SKM-1 treated with dmso at 0.1 percent for 144 hours (cell line): ENCODE measurements around the gene SLC23A2.
A peak's percentile ranks its signal among the peaks of the same experiment; 100 is the strongest.
"Not testable (repeated sequence)": the region's sequence is repeated elsewhere in the genome, so short reads cannot be mapped to it uniquely, and the experiment has no call there.

Experiments
- DNase-seq: peaks from one replicate; lab custom pipeline; 2025; ENCODE audit not compliant: unreplicated experiment; lab: John Stamatoyannopoulos, UW

The SLC23A2 gene

DNA sequence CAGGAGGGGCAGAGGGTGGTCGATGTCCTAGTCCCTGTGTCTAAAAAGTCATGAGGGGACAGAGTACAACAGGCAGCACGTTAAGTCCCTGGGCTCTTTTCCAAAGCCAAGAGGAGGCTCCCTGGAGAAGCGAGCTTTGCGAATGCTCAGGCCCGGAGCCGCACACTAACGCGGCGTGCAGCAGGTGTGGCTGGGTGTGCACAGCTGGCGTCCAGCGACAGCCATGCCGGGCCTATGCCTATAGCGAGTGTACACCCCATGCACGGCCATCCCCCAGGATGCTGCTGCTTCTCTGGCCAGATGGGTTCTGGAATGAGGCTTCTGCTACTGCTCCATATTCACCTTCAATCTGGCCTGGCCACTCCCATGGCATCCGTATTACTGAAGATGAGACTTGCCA is 148.3 kb downstream of the SLC23A2 start:
- DNase-seq, result no peak

DNA sequence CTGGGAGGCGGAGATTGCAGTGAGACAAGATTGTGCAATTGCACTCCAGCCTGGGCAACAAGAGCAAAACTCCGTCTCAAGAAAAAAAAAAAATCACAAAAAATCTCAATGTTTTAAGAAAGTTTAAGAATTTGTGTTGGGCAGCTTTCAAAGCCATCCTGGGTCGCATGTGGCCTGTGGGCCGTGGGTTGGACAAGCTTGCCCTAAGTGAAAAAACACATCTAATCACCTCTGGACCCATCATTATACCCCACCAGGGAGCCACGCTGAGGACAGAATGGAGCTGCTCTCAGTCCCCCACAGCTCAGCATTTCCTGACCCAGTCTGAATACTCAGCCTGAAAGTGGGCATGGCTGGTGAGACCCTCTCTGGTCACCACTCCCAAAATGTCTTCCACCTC is 150.3 kb downstream of the SLC23A2 start:
- DNase-seq, result no peak

DNA sequence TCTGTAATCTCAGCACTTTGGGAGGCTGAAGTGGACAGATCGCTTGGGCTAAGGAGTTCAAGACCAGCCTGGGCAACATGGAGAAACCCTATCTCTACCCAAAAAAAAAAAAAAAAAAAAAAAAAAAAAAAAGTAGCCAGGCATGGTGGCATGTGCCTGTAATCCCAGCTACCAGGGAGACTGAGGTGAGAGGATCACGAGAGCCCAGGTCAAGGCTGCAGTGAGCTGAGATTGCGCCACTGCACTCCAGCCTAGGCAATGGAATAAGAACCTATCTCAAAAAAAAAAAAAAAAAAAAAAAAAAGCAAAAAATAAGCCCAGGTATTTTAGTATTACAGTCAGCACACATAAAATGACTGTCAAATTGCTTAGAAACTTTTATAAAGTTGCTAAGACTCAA is 152.5 kb downstream of the SLC23A2 start:
- not testable (repeated sequence) for DNase-seq

DNA sequence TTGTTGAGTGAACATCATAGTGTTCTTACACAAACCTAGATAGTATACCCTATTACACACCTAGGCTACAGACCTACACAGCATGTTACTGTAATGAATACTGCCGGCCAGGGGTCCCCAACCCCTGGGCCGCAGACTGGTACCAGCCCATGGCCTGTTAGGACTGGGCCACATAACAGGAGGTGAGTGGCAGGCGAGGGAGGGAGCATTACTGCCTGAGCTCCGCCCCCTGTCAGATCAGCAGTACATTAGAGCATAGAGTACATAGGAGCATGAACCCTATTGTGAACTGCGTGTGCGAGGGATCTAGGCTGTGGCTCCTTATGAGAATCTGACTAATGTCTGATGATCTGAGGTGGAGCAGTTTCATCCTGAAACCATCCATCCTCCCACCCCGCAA is 153.3 kb downstream of the SLC23A2 start:
- DNase-seq, result no peak

DNA sequence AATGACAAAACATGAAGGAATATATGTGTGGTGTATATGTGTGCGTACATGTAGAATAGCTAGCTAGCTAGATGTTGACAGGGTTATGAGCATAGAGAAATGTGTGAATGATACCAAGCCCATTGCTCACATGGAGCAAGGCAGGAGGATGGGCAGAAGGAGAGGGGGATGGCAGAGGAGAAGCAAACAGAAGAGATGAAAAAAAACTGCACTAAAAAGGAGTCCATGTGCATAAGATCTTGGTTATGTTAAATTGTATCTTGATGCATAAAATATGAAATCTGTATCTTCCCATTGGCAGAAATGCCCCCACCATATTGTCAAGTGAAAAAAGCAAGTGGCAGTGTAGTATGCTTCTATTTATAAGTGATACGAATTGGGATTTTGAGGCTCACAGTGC is 154.5 kb downstream of the SLC23A2 start:
- peak; percentile 17 for DNase-seq

DNA sequence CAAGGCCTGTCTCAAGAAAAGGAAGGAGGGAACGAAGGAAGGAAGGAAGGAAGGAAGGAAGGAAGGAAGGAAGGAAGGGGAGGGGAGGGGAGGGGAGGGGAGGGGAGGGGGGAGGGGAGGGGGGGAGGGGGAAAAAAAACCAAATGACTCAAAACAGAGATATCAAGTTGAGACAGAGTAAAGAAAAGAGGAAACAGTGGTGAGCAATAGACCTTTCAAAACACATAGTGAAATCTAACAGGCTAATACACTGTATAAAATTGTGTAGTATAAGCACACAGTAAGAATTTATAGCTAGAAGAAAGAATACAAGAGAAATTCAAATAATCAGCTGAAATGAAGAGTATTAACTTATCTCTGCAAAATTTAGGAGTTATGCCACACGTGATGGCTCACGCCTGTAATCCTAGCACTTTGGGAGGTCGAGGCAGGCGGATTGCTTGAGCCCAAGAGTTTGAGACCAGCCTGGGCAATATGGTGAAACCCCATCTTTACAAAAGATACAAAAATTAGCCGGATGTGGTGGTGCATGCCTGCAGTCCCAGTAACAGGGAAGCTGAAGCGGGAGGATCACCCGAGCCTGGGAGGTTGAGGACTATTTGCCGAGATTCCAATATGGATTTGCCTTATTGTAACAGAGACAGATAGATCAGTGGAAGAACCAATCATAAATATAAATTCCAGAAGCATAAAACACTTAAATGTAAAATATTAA is 156.4 kb downstream of the SLC23A2 start:
- peak; percentile 56 for DNase-seq

DNA sequence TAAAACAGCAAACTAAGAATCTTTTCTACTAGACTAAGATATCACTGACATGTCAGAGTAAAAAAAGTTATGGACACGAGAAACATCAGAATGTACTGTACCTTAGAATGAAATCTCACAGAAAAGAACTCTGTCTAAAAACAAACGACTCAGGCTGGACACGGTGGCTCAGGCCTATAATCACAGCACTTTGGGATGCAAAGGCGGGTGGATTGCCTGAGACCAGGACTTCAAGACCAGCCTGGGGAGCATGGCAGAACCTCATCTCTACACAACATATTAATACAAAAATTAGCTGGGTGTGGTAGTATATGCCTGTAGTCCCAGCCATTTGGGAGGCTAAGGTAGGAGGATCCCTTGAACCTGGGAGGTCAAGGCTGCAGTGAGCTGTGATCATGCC is 157.0 kb downstream of the SLC23A2 start:
- DNase-seq, result no peak

DNA sequence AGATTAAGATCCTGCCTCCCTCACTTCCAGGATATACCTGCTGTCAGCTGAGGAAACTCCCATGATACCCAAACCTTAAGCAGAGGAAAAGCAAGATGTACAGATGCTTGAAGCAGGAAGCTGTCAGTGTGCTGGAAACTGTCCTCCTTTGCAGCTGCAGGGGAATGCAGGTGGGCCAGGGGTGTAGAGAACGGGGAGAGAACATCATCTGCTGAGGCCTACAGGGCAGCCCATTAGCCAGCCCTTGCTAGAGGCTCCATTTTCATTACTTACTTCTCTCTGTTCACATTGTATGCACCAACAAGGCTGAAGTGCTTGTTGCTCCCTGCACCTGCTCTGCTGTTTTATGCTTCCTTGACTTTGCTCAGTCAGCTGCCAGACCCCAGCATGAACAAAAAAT is 160.5 kb downstream of the SLC23A2 start:
- no peak for DNase-seq

DNA sequence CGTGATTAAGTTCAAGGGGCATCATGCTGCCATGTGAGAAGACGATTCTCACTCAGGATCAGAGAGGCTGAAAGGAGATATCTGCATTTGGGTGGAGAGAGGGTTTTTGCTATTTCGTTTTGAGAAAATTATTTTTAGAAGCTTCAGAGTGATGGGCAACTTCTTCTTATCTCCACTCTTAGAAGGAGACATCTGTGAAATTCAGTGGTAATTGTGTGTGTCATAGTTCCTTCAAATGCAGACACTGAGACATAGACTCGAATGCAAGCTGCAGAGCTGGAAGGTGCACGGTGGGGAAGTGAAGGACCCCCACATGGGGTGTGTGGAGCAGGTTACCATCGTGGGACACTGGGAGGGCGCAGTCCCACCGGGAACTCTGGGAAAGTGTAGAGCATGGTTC is 162.8 kb downstream of the SLC23A2 start:
- DNase-seq, result no peak

DNA sequence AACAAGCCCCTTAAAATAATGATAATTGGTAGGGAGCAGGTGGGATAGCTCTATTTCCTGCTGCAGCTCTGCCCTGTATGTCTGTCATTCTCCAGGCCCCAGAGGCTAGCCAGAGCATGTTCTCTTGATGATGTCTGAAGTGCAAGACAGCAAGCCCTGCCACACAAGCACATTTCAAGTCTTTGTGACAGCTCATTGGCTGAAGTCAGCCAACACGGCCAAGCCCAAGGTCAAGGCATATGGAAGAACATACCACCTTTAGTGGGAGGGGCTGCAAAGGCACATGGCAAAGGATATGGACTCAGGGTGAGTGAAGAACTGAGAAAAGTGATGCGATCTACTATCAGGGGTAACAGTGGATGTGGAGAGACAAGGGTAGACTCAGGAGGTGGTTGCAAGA is 163.6 kb downstream of the SLC23A2 start:
- no peak for DNase-seq

DNA sequence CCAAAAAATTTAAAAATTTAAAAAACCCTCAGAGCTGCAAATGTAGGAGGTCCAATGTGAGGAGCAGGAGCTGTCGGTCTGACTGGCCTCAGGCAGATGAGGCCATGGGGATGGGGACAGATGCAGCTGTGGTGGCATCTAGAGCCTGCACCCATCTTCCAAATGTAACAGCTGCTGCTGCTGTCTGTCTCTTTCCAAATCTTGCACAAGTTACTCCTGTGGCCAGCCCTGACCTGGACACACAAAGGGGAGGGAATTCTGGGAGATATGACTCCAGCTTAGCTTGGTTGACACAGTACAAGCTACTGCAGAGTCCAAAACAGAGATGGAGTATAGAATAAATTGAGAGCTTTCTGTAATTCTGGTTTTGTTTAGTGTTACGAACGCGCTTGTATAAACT is 164.4 kb downstream of the SLC23A2 start:
- no peak for DNase-seq

DNA sequence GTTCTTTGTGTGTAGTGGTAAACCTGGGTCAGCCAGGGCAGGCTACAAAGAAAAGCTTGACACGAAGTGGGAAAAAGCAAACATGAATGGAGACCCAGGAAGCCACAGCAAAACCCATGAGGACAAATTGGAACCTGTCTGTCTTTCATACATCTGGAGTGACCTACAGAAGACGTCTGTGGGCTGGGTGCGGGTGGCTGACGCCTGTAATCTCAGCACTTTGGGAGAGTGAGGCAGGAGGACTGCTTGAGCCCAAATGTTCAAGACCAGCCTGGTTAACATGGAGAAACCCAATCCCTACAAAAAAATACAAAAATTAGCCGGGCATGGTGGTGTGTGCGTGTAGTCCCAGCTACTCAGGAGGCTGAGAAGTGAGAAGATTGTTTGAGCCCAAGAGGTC is 164.8 kb downstream of the SLC23A2 start:
- DNase-seq, result no peak

DNA sequence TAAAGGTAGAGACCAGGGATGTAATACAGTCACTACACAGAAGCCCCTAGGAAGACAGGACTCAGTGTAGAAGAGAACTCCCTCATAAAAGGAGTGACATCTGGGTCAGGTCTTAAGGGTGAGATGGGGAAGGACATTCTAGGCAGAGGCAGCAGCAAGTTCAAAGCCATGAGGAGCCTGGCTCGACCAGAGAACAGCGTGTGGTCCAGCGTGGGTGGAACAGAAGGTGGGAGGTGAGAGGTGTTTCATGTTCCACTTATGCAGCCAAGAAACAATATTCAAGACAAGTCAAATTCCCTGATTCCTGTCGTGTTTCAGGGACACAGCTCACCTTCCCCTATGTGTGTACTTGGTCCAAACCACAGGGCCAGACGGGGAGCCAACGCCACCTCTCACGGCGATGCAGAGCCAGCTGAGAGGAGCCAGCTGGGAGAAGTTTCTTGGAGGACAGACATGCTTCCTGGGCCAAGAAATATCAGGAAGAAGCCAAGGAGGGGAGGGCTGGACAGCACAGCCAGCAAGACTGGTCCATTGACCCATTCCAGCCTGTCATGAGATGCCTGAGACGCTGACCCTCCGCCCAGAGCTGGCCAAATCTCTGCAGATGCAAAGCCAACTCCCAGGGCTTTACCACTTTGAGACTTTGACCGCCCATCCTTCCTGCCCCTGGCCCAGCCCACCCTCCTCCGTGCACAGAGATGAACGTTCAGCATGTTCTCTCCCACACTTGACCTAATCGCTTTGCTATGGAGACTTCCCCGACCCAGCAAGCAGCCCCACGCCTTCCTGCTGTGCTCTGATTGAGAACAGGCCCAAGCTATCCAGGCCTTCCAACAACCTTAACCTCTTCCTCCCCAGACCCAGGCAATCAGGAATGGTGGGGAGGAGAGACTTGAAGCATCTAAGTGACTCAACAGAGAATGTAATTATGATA is 165.8 kb downstream of the SLC23A2 start:
- DNase-seq, result no peak

DNA sequence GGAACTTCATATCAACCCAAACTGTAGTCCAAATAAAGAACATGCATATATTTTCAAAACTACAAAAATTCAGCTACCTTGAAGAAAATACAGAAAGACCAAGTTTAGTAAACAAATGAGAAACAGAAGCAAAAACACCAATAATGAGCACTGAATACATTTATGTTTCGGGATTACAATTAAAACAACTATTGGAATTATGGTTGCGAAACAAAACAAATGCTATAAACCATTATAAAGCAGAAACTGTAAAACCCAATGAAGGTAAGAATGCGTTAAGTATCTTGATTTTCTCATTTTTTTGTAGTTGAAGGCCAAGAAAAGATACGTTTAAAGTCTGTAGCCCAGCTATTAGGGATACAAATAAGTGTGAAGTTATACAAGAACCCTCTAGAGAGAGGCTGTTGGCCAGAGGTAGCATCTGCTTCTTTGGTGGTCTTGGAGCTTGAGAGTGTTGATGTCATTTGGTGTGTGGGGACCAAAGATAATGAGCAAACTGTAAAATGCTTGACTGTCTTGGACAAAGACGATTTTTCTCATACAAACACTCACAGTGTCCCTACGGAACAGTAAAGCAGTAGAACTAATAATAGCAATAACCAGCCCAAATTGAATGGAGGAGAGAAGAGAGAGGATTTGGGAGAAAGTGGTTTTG is 168.1 kb downstream of the SLC23A2 start:
- DNase-seq, result no peak

DNA sequence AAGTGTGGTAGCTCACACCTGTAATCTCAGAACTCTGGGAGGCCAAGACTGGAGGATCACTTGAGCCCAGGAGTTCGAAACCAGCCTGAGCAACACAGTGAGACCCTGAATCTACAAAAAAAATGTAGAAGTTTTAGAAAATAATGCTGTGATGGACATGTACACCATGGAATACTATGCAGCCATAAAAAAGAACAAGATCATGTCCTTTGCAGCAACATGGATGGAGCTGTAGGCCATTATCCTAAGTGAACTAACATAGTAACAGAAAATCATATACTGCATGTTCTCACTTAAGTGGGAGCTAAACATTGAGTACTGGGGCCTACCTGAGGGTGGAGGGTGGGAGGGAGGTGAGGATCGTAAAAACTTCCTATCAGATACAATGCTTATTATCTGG is 168.8 kb downstream of the SLC23A2 start:
- DNase-seq, result no peak

DNA sequence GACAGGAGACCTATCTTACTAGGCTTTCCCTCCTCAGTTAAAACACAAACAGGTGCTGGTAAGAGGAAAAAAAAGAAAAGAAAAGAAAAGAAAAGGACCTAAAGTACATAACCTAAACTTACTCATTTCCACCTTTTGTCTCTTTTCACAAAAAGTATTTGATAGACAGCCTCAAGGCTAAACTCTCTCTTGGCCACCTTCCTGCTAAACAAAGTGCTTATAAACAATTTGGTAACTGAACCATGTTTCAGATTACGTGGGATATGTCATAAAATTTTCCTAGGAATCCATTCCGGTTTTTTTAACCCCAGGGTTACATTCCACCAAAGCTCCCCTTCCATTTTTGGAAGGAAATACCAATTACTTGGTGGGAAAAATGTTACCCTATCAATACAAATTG is 170.6 kb downstream of the SLC23A2 start:
- DNase-seq, result no peak

DNA sequence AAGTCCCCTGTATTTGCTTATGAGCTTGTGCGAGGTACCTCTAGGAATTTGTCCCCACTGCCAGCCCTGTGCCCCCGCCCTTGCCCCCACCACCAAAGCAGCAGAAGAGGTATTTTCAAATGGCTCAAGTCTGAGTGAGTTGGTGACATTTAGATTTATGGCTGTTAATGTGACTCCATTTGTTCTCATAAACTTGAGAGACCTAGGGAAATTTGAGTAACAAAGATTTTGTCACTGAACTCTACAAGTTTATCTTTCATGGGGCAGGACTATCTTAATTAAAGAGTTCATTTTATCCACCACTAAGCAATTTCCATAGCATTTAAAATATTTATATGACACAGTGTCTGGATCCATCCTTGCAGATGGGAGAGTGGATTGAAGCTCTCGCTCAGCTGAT is 171.1 kb downstream of the SLC23A2 start:
- DNase-seq, result no peak

DNA sequence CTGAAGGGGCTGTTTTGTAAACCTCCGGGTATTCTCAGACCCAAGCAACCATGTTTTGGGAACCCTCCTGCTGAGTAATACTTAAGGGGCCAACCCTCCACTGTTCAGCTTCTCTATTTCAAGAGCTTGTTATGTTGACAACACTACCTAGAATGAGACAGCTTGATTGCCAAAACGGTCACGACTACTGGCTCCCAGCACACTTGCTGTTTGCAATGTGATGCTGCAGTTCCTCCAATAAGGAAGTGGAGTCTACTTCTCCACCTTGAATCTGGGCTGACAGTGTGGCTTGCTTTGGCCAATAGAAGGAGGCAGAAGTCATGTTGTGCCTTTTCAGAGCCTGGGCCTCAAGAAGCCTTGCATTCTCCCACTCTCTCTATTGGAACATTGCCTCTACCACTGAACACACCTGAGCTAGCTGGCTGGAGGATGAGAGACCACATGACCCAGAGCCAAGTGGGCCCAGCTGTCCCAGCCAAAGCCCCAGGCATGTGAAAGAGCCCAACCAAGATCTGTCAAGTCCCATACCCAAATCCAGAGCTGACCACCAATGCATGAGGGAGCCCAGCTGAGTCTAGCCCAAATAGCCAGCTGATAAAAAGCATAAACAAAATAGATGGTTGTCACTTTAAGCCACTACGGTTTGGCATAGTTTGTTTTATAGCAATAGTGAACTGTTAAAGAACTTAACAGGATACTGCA is 171.6 kb downstream of the SLC23A2 start:
- DNase-seq, result peak; percentile 83

DNA sequence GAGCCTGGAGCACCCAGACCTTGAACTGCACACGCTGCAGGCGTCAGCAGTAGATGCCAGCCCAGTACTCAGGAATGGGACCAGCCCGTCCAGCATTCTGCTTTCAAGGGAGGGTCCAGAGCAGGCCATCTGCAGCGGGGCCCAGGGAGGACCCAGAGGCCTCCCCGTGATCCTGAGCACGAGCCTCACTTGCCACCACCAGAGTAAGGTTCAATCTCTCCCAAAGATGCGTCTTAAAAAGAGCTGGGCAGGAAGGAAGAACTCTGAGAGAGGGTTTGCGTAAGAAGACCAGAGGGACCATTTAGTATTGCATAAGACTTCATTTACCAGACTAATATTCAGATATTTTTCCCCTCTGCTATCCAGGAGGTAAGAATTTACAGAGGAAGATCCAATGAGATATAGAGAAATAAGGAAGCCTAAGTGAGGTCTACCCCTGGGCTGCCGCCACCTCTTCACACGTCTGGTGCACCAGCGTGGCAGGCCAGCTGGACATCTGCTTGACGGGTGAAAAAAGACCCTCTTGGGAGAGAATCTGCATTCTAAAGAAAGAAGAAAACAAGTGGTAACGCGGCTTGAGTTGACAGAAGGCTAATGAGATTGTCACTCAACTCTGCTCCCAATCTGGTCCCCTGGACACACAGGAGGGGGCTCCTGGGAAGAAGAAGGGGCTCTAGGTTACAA is 172.3 kb downstream of the SLC23A2 start:
- DNase-seq, result peak; percentile 9

DNA sequence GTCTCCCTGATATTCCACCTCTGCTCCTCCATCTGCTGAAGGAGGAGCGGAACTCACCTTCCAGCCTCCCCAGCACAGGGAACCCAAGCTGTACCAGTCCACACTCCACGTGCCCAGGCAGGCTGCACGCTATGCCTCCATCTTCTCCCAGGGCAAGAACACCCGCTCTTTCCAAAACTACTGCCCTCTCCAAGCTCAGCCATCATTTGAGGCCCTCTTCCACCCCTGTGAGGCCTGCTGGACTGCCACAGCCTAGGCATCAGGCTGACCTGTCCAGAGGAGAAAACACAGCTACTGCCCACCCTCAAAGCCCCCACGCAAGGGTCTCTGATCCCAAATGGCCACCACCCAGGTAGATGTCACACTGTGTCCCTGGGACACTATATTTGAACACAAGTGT is 179.7 kb downstream of the SLC23A2 start:
- no peak for DNase-seq
